ENCODE measurements around the gene ZW10.

GRCh38 chr11:113721462-113722066 lies 51.9 kb downstream of the ZW10 start:
- TF ChIP-seq, protein P1, sequence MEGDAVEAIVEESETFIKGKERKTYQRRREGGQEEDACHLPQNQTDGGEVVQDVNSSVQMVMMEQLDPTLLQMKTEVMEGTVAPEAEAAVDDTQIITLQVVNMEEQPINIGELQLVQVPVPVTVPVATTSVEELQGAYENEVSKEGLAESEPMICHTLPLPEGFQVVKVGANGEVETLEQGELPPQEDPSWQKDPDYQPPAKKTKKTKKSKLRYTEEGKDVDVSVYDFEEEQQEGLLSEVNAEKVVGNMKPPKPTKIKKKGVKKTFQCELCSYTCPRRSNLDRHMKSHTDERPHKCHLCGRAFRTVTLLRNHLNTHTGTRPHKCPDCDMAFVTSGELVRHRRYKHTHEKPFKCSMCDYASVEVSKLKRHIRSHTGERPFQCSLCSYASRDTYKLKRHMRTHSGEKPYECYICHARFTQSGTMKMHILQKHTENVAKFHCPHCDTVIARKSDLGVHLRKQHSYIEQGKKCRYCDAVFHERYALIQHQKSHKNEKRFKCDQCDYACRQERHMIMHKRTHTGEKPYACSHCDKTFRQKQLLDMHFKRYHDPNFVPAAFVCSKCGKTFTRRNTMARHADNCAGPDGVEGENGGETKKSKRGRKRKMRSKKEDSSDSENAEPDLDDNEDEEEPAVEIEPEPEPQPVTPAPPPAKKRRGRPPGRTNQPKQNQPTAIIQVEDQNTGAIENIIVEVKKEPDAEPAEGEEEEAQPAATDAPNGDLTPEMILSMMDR (conservative IDR thresholded peaks at IDR 0.05; ENCODE audit: low read depth in 2 of 2): no peak
- TF ChIP-seq EZH2 (IDR thresholded peaks at IDR 0.05; ENCODE audit: low read depth, unreplicated experiment) (no peak), POLR2AphosphoS5 (IDR thresholded peaks at IDR 0.05; ENCODE audit: low read depth) (no peak), ZNF331 (CRISPR knock-in tag; IDR thresholded peaks at IDR 0.05; ENCODE audit: low read depth) (no peak), REST (IDR thresholded peaks at IDR 0.05; ENCODE audit: unreplicated experiment) (no peak), EZH2phosphoT487 (IDR thresholded peaks at IDR 0.05; ENCODE audit: unreplicated experiment) (no peak), CREB1 (CRISPR knock-in tag; IDR thresholded peaks at IDR 0.05; ENCODE audit: low read depth) (no peak), ETS1 (IDR thresholded peaks at IDR 0.05) (no peak), STAT1 (IDR thresholded peaks at IDR 0.05; ENCODE audit: unreplicated experiment) (no peak), JUNB (IDR thresholded peaks at IDR 0.05; ENCODE audit: unreplicated experiment) (no peak), ZNF114 (CRISPR knock-in tag; IDR thresholded peaks at IDR 0.05) (no peak), NANOG (IDR thresholded peaks at IDR 0.05; ENCODE audit: borderline replicate concordance) (no peak)
- TF ChIP-seq, protein P2, sequence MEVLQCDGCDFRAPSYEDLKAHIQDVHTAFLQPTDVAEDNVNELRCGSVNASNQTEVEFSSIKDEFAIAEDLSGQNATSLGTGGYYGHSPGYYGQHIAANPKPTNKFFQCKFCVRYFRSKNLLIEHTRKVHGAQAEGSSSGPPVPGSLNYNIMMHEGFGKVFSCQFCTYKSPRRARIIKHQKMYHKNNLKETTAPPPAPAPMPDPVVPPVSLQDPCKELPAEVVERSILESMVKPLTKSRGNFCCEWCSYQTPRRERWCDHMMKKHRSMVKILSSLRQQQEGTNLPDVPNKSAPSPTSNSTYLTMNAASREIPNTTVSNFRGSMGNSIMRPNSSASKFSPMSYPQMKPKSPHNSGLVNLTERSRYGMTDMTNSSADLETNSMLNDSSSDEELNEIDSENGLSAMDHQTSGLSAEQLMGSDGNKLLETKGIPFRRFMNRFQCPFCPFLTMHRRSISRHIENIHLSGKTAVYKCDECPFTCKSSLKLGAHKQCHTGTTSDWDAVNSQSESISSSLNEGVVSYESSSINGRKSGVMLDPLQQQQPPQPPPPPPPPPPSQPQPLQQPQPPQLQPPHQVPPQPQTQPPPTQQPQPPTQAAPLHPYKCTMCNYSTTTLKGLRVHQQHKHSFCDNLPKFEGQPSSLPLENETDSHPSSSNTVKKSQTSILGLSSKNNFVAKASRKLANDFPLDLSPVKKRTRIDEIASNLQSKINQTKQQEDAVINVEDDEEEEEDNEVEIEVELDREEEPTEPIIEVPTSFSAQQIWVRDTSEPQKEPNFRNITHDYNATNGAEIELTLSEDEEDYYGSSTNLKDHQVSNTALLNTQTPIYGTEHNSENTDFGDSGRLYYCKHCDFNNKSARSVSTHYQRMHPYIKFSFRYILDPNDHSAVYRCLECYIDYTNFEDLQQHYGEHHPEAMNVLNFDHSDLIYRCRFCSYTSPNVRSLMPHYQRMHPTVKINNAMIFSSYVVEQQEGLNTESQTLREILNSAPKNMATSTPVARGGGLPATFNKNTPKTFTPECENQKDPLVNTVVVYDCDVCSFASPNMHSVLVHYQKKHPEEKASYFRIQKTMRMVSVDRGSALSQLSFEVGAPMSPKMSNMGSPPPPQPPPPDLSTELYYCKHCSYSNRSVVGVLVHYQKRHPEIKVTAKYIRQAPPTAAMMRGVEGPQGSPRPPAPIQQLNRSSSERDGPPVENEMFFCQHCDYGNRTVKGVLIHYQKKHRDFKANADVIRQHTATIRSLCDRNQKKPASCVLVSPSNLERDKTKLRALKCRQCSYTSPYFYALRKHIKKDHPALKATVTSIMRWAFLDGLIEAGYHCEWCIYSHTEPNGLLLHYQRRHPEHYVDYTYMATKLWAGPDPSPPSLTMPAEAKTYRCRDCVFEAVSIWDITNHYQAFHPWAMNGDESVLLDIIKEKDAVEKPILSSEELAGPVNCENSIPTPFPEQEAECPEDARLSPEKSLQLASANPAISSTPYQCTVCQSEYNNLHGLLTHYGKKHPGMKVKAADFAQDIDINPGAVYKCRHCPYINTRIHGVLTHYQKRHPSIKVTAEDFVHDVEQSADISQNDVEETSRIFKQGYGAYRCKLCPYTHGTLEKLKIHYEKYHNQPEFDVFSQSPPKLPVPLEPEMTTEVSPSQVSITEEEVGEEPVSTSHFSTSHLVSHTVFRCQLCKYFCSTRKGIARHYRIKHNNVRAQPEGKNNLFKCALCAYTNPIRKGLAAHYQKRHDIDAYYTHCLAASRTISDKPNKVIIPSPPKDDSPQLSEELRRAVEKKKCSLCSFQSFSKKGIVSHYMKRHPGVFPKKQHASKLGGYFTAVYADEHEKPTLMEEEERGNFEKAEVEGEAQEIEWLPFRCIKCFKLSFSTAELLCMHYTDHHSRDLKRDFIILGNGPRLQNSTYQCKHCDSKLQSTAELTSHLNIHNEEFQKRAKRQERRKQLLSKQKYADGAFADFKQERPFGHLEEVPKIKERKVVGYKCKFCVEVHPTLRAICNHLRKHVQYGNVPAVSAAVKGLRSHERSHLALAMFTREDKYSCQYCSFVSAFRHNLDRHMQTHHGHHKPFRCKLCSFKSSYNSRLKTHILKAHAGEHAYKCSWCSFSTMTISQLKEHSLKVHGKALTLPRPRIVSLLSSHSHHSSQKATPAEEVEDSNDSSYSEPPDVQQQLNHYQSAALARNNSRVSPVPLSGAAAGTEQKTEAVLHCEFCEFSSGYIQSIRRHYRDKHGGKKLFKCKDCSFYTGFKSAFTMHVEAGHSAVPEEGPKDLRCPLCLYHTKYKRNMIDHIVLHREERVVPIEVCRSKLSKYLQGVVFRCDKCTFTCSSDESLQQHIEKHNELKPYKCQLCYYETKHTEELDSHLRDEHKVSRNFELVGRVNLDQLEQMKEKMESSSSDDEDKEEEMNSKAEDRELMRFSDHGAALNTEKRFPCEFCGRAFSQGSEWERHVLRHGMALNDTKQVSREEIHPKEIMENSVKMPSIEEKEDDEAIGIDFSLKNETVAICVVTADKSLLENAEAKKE (CRISPR knock-in tag; IDR thresholded peaks at IDR 0.05): no peak
